ENCODE data around the gene RFTN1. TPM values are rescaled to one million over a fixed set of nuclear protein-coding genes. Genes with fewer than 3 reads are reported as not detected.

RFTN1 gene
- total and polyA plus RNA-seq, 10 of the 15 experiments (the other 5 are each of a cell fraction or from before 2014, with no cell fraction given), result 20.6 to 213 (median 147) TPM

DNA sequence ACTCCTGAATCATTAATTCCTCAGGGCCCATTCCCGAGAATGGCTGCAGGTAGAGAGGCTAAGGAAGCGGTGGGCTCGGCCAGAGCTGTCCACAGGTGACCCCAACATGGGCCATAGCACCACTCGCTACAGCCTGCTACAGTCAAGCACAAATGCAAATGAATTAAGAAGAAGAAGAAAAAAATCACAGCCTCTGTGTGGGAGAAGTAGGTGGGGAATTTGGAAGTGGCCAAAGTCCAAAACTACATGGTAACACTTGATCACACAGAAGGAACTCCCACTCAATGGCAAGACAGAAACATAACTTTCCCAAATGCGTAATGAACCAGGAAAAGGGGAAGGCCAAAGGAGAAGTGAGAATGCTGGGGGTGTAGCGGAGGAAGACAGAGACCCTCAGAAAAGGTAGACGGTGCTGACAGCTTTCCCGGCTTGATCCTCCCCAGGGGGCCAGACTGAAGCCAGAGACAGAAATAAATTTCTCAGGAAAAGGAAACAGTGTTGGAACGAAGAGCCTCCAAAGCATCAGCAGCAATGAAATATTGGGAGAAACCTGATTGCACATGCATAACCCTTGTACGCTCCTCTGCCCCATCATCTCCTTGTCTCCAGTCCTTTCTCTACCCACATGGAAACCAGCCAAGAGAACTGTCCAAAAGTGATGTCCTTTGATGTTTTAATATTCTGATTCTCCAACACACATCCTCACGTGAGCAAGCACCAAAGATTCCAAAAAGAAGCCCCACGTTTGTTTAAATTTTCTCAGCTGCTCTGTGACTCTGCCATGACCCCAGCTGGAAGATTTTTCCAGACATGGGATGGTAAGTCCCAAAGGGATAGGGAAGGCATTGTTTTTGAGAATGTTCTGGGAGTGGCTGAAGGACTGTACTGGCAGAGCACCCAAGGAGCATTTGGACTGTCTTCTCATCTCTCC, 140.9 kb downstream of the RFTN1 start (continued):
- TF ChIP-seq FOXM1 (IDR thresholded peaks at IDR 0.05; ENCODE audit: low read depth, low read length) (peak; percentile 93; the same call in 1 of the 2 replicates), PML (IDR thresholded peaks at IDR 0.05; ENCODE audit: low read length) (no peak; the same call in 1 of the 2 replicates), RAD51 (IDR thresholded peaks at IDR 0.05) (no peak), TBL1XR1 (IDR thresholded peaks at IDR 0.05; ENCODE audit: low read depth, low read length) (peak; percentile 64), KAT2A (conservative IDR thresholded peaks at IDR 0.05; ENCODE audit: control insufficient read depth, low read depth, low read length) (no peak), BCL11A (IDR thresholded peaks at IDR 0.05; ENCODE audit: low read depth, low read length) (peak; percentile 95), RUNX3 (IDR thresholded peaks at IDR 0.05; ENCODE audit: low read length) (peak; percentile 83), SREBF1 (IDR thresholded peaks at IDR 0.05; ENCODE audit: low read length) (no peak), MTA3 (IDR thresholded peaks at IDR 0.05; ENCODE audit: borderline replicate concordance, low read length) (peak; percentile 76; the same call in 1 of the 2 replicates), TCF12 (IDR thresholded peaks at IDR 0.05; ENCODE audit: low read depth, low read length) (peak; percentile 64; the same call in 1 of the 2 replicates), RCOR1 (conservative IDR thresholded peaks at IDR 0.05; ENCODE audit: low read depth, low read length) (no peak), MEF2B (IDR thresholded peaks at IDR 0.05; ENCODE audit: partially characterized antibody, poor library complexity, severe bottlenecking) (peak; percentile 93), POLR2AphosphoS5 (IDR thresholded peaks at IDR 0.05; ENCODE audit: low read length) (peak; percentile 48), REST (IDR thresholded peaks at IDR 0.05; ENCODE audit: low read depth, low read length) (no peak)
- TF ChIP-seq, protein P1, sequence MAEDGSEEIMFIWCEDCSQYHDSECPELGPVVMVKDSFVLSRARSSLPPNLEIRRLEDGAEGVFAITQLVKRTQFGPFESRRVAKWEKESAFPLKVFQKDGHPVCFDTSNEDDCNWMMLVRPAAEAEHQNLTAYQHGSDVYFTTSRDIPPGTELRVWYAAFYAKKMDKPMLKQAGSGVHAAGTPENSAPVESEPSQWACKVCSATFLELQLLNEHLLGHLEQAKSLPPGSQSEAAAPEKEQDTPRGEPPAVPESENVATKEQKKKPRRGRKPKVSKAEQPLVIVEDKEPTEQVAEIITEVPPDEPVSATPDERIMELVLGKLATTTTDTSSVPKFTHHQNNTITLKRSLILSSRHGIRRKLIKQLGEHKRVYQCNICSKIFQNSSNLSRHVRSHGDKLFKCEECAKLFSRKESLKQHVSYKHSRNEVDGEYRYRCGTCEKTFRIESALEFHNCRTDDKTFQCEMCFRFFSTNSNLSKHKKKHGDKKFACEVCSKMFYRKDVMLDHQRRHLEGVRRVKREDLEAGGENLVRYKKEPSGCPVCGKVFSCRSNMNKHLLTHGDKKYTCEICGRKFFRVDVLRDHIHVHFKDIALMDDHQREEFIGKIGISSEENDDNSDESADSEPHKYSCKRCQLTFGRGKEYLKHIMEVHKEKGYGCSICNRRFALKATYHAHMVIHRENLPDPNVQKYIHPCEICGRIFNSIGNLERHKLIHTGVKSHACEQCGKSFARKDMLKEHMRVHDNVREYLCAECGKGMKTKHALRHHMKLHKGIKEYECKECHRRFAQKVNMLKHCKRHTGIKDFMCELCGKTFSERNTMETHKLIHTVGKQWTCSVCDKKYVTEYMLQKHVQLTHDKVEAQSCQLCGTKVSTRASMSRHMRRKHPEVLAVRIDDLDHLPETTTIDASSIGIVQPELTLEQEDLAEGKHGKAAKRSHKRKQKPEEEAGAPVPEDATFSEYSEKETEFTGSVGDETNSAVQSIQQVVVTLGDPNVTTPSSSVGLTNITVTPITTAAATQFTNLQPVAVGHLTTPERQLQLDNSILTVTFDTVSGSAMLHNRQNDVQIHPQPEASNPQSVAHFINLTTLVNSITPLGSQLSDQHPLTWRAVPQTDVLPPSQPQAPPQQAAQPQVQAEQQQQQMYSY (CRISPR knock-in tag; IDR thresholded peaks at IDR 0.05), result peak; percentile 31; the same call in 1 of the 2 replicates
- TF ChIP-seq, protein P2, sequence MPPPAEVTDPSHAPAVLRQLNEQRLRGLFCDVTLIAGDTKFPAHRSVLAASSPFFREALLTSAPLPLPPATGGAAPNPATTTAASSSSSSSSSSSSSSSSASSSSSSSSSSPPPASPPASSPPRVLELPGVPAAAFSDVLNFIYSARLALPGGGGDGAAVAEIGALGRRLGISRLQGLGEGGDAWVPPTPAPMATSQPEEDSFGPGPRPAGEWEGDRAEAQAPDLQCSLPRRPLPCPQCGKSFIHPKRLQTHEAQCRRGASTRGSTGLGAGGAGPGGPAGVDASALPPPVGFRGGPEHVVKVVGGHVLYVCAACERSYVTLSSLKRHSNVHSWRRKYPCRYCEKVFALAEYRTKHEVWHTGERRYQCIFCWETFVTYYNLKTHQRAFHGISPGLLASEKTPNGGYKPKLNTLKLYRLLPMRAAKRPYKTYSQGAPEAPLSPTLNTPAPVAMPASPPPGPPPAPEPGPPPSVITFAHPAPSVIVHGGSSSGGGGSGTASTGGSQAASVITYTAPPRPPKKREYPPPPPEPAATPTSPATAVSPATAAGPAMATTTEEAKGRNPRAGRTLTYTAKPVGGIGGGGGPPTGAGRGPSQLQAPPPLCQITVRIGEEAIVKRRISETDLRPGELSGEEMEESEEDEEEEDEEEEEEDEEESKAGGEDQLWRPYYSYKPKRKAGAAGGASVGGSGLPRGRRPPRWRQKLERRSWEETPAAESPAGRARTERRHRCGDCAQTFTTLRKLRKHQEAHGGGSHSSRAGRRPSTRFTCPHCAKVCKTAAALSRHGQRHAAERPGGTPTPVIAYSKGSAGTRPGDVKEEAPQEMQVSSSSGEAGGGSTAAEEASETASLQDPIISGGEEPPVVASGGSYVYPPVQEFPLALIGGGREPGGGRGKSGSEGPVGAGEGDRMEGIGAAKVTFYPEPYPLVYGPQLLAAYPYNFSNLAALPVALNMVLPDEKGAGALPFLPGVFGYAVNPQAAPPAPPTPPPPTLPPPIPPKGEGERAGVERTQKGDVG (CRISPR knock-in tag; IDR thresholded peaks at IDR 0.05), result 0 out of 2 replicates have a peak, but pooled peaks have one; percentile 32
- TF ChIP-seq, protein P3, sequence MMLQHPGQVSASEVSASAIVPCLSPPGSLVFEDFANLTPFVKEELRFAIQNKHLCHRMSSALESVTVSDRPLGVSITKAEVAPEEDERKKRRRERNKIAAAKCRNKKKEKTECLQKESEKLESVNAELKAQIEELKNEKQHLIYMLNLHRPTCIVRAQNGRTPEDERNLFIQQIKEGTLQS (IDR thresholded peaks at IDR 0.05; ENCODE audit: borderline replicate concordance, extremely low read depth, low read depth, low read length), result no peak
